HG02885 (cell line): Measurements from ENCODE around the gene SVIL.
A peak's percentile ranks its signal among the peaks of the same experiment; 100 is the strongest.
"Not testable (repeated sequence)": the region's sequence is repeated elsewhere in the genome, so short reads cannot be mapped to it uniquely, and the experiment has no call there.

ENCODE experiments used
- ATAC-seq: cut with Tn5 transposase; IDR thresholded peaks from one replicate; pipeline ENCODE4 v1.9.1; 2021; ENCODE audit warnings: mild to moderate bottlenecking; ENCODE audit not compliant: unreplicated experiment, poor library complexity

Gene SVIL

DNA sequence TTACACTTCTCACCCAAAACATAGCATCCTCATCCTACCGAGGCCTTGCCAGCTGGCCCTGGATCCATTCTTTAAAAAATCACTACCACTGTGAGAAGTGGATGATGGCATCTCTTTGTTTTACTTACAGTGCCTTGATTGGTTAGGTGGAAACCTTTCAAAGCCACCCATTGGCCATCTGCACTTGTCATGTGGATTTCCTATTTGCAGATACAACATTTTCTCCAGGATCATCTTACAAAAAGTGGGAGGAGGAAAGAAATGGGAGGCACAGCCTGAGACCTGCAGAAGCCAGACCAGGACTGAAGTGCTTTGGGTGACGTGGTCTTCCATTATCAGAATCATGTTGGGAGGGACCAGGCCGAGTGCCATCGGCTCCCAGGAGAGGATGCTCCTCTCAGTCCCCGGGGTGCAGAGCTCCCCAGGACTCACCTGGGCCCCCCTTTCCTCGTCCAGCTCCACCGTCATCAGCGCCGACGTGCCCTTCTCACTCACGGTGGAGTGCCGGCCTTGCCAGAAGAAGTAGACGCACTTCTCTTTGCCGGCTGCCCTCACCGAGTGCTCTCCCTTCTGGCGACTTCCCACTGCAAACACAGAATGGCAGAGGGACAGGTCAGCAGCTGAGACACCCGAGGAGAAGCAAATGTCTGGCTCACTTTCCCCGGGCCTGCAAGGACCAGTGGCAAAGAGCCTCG, 161.2 kb downstream of the SVIL start:
- no peak for ATAC-seq

DNA sequence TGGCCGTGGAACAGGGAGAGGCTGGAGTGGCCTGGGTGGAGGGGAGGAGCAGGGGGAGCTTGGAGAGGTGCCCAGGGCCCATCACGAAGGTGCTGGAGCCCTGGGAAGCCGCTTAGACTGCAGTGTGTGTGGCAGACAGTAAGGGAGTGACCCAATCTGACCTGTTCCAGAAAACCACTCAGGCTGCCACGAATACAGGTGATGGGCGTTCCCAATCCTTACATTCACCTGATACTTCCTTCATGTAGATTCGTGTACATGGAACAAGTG, 161.7 kb downstream of the SVIL start:
- no peak for ATAC-seq

DNA sequence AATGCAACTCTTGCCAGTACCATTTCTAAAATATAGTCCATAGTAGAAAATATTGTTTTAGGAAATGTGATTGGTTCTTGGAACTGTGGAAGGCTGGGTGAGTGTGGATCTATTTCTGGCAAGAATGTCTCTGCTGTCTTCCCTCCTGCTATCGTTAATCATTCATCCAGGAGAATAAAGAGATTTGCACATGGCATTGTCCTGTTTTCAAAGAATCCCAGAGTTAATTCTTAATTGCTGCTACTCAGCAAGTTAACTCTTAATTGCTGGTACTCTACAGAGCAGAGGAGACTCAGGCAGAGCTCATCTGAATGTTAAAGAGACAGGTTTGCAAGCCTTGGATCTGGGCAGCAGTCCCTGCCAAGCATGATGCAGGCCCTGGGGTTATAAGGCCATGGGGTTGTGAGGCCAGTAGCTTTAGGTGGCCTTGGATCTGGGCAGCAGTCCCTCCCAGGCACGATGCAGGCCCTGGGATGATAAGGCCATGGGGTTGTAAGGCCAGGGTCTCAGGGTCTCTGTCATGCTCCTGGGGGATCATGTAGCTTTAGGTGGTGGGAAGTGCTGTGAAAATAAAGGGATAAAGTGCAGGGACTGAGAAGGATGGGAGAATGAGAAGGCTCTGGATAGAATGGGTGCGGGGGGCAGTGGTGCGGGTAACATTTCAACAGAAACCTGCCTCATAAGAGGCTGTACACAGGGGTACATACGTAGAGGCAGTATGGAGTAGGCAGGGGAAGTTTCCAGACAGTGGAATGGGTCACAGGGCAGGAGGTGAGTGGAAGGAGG, 162.3 kb downstream of the SVIL start:
- ATAC-seq = no peak

DNA sequence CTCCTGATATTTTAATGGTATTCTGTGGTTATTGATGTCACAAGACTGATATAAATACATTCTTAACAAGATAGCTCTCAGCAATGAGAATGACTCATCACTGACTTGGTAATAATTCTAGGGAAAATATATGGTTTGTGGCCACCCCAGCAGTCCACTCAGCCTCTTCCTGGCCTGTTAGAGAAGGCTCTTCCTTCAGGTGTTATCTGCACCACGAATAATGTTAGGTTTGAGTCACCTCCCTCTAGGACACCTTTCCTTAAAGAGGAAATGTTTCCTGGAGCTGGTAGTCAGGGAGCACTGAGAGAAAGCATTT, 163.3 kb downstream of the SVIL start:
- no peak for ATAC-seq

DNA sequence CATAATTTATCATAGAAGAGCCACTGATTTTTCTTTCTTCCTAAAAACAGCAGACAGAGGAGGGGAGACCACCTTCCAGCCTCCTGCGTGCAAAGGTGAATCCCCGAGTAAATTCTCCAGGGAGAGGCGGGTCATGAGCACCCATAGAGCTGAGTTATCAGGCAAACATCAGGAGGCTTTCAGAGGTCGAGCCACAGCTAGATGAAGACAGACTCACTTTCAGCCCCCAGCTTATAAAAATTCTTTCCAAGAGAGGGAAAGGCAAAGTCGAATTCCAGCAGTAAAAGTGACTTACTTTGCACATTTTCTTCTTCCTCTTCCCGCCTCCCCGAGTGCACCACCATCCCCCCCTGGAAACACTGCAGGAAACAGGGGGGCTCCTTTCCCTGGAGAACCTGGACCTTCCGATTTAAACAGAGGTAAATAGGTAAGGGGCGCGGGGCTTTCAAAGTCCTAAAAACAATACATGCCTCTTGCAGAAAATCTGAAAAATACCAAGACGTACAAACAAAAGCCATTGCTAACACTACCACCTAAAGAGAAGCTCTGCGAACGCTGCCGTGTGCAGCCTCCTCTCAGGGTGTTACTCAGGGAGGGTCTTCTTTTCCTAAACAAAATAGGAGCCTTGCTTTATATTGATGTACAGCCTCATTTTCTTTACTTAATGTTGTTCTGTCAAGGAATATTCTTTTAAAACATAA, 163.8 kb downstream of the SVIL start:
- ATAC-seq = no peak

DNA sequence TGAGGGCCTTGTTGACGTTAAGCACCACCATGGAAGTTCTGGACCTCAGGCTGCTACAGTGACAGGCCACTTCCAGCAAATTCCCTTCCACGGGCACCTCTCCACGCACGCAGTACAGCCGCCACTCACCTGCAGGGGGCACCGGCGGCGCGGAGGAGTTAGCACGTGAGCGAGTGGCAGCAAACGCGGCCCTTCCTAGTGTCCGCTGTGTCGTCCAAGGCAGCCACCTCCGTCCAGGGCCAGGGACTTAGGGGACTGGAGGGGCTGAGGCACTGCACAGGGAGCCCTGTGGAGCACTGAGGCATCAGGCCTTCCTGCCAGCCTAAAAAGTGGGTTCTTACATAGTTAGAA, 164.4 kb downstream of the SVIL start:
- ATAC-seq = no peak

DNA sequence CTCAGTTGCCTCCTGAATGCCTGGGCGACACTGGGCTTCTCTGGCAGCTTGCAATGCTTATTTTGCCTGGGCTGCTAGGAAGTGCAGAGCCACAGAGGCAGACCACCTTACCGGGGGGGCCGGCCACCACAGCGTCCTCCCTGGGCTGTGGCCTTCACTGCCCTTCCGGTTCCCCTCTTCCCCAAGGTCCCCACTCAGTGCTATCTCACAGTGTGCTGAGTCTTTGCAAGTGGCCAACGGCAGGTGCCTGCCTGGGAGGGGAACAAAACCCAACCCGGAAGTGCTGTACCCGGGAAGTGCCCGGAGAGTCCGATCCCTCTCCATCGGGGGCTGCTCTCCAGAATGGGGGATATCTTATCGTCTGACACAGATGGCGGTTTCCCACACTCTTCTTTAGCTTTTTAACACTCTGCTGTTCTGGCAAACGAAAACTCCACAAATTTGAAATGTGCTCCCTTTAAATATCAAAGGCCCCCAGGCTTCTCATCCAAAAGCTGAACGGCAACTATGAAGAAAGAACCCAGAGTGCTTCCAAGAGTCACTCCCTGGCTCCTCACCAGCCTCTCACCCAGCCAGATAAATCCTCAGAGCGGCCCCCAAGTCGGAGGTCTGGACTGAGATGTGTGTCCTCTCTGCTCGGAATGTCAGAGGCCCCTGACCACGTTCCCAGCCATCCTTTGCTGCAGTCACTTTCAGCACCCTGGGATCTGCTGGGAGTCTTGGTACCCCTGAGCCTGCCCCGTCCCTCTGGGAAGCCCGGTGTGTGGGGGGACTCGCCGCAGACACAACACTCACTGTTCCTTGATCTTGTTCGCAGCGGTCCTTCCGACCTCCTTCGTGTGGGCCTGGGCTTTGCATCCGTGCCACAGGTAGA, 165.1 kb downstream of the SVIL start:
- ATAC-seq = no peak

DNA sequence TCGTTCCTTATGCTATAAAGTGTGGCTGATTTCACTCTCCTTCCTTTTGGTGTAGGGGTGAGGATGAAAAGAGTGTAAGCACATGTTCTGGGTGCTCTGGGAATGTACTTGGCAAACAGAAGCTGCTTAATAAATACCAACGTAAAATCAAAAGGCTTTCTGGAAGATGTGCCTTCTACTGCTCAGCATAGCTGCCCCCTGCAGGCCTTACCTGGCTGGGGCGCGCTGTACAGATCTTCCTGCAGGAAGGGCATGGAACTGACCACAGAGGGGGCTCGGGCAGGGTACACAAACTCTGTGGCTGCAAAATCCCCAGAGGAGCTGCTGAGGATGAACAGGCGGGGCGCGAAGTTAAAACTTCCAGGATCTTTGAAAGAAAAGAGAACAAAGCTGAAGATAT, 169.4 kb downstream of the SVIL start:
- ATAC-seq = no peak

DNA sequence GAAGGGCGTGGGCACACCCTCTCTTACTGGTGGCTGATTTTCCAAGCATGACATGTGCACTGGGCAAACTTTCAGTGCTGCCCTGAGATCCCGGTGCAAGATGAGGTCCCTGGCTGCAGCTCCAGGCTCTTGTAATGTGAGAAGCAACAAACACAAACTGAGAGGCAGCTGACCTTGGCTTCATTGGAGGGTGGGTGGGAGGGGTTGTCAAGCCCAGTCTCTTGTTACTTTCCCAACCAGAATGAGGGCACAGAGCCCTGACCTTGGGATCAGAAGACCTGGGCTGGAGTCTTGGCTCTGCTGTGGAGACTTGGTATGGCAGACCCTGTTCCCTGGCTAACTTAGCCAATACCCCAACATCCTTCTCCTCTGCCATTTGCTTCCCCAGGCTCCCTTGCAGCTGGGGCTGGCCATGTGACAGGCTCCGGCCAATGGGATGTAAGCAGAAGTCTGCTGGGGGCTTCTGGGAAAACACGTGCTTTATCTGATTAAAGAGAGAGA, 170.1 kb downstream of the SVIL start:
- not testable (repeated sequence) for ATAC-seq

DNA sequence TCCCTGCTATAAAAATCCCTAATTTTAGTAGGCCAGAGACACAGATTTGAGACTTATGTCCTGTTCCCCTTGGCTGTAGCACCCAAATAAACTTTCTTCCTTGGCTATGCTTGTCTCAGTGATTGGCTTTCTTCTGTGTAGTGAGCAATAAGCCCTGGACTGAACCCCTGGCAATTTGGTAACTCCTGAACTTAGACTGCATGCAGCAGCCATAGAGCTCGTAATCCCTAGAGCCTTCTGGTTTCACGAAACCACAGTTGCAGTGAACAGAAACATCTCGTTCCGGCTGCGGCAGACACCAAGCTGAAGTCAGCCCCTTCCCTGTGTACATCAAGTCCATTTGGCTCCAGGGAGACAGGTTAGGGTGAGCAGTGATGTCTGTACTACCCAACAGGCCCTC, 173.7 kb downstream of the SVIL start:
- ATAC-seq = no peak

DNA sequence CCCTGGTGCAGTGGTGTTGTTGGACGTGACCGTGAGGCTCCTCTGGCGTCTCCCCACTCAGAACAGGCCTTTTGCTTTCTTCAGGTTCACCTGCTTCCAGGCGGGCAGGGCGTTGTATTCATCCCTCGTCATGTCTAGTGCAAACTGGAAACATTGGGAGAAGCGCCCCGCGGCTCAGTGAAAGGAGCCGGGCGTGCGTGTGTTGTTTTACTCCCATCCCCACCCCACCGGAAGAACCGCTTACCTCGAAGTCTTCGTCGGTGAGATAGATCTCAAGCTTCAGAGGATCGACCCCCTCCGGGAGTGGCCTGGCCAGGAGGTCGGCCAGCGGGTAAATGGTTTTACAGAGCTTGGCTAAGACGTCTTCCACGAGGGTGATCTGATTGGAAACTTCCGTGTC, 176.6 kb downstream of the SVIL start:
- not testable (repeated sequence) for ATAC-seq

DNA sequence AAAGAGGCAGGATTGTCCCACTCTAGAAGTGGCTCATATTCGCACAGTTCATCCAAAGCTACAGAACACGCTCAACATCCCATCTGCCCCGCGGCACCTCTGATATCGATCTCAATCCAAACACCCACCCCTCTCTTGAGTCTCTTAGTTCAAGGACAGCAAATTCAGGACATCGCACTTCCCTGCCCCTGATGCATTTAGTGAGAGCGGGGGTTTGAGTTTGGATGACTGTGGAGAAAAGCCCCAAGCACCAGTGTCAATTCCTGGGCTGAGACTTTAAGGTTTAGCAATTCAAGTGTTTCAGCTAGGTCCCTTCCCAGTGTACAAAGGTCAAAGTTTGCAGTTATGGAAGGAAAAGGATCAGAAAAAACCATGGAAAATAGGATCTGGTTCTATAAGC, 179.7 kb downstream of the SVIL start:
- ATAC-seq = no peak

DNA sequence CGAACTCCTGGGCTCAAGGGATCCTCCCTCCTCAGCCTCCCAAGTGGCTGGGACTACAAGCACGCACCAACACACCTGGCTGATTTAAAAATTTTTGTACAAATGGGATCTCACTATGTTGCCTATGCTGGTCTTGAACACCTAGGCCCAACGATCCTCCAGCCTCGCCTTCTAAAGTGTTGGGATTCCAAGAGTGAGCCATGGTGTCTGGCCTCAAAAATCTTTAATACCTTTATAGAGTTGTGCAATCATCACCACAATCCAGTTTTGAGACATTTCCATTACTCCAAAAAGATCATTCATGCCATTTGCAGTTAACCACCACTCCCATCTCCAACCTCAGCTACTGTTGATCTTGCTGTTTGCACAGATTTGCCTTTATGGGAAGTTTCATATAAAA, 180.5 kb downstream of the SVIL start:
- no peak for ATAC-seq

DNA sequence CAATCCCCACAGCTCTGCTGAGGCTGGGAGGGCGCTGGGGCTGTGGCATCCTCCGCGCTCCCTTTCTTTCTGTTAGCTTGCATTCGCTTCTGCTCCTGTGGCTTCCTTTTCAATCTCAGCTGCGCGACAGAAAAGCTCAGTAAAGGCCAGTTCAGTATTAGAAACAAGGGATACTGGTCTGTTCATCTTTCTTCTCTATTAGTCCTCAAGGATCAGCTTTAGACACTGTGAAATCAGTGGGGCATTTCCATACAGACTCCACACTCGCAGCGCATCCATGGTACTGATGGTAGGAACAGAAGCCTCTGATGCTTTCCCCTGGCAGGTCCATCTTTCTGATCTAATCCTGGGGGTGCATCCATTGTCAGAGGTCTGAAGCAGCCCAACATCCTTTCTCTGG, 182.2 kb downstream of the SVIL start:
- no peak for ATAC-seq

DNA sequence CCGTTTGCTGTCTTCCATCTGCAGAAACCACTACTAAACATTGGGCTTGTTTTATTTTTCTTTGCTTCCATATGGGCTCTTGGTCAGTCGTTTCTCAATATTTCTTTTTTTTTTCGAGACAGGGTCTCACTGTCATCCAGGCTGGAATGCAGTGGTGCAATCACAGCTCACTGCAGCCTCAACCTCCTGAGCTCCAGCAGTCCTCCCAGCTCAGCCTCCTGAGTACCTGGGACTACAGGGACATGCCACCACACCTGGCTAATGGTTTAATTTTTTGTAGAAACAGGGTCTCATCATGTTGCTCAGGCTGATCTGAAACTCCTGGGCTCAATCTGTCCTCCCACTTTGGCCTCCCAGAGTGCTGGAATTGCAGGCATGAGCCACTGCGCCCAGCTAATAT, 182.8 kb downstream of the SVIL start:
- no peak for ATAC-seq

DNA sequence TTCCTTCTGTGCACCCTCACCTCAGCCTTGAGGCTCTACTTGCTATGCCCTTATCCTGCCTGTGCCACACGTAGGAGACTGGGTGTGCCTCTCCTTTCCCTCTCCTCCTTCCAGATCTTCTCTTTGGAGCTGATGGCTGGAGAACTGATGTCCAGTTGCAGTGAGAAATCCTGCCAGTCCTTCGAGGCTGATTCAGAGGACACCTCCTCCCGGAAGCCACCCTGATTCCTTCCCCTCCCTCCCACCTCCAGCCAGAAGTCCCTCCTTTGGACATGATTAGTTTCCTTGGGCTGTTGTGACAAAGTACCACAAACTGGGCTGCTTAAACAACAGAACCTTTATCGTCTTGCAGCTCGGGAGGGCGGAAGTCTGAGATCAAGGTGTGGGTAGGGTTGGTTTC, 184.4 kb downstream of the SVIL start:
- no peak for ATAC-seq

DNA sequence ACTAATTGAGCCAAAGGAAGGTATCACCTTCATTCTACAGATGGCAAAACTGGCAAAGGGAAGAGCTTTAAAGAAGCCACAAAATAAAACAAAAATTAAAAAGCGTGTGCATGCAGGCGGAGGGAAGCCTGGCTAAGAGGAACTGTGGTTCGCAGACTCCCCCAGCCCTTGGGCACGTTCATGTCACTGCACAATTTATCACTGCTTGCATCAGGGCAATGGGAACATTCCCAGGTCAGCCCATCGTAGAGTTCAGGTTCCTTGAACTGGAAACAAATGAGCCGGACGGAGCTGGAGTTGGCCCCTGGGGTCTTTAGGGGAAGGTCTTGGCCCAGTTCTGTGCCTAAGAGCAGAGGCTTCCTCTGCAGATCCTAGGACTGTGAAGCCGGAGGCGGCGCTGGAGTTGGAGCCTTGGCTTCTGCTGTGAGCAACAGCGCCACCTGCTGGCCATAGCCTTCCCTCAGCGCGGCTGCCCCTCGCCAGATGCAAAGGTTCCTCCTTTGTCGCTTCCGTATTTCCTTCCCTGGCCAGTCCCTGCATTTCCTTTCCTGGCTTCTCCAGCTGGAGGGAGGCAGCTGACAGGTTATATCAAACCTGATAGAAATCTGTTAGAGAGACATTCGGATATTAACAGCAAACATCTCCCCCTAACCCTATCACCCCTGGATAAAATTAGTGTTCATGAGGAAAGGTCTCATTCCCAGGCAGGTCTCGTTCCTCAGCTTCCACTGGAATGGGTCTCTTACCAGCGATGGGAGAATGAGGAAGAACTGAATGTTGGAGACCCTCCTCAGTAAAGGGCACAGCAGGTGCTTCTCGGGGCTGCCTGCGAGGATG, 185.8 kb downstream of the SVIL start:
- peak; percentile 86 for ATAC-seq

DNA sequence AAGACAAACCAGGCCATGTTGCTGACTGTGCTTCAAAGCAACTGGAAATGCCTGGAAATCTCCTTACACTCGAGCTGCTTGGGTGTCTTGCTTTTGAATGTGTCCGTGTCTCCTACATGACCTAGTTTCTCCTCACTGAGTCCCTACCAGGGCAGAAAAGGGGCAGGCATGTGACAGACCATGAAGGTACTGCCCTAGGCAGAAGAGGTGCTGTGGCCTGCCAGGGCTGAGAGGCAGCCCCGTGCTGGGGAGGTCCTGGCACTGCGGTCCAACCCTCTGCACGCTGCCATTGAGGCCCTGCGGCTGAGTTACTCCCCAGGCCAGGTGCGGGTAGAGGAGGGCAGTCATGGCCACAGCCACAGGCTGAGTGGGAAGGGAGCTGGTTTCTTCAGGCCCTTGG, 186.6 kb downstream of the SVIL start:
- no peak for ATAC-seq

DNA sequence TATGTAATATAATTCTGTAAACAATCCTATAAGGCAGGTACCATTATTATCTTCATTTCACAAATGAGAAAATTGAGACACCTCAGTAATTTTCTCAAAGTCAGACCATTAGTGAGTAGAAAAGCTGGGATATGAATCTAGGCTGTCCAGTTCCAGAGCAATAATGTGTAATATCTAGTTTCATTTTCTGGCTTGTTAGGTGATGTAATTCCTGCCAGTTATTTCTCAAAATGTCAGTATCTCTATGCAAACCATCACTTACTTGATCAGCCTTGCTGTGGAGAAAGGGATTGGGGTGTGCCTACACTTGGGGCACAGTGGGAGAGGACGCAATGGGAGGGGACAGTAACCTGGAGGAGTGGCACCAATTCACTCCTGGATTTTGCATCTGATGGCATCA, 188.4 kb downstream of the SVIL start:
- no peak for ATAC-seq
